GM18508 (cell line): Measurements from ENCODE around the gene HS6ST1.

ENCODE experiments used
- ATAC-seq: cut with Tn5 transposase; IDR thresholded peaks from one replicate; pipeline ENCODE4 v1.9.1; 2021; ENCODE audit warnings: moderate number of reproducible peaks; ENCODE audit not compliant: insufficient read depth, unreplicated experiment

HS6ST1 gene

GRCh38 chr2:128301021-128301420 lies 17.6 kb downstream of the HS6ST1 start:
- ATAC-seq = no peak

GRCh38 chr2:128300151-128301020 lies 18.3 kb downstream of the HS6ST1 start:
- no peak for ATAC-seq

GRCh38 chr2:128299628-128300027 lies 19.0 kb downstream of the HS6ST1 start:
- no peak for ATAC-seq

- ATAC-seq = no peak
Observed at GRCh38 chr2:128298846-128299507, 19.7 kb downstream of the HS6ST1 start.

GRCh38 chr2:128298286-128298685 lies 20.4 kb downstream of the HS6ST1 start:
- no peak for ATAC-seq

GRCh38 chr2:128293870-128294455 lies 24.7 kb downstream of the HS6ST1 start:
- ATAC-seq = no peak

- ATAC-seq = no peak
Observed at GRCh38 chr2:128293426-128293755, 25.3 kb downstream of the HS6ST1 start.

GRCh38 chr2:128292599-128293425 lies 25.9 kb downstream of the HS6ST1 start:
- ATAC-seq = no peak

- no peak for ATAC-seq
Observed at GRCh38 chr2:128291844-128292598, 26.6 kb downstream of the HS6ST1 start.

GRCh38 chr2:128291161-128291843 lies 27.4 kb downstream of the HS6ST1 start:
- ATAC-seq = no peak

GRCh38 chr2:128290356-128290755 lies 28.3 kb downstream of the HS6ST1 start:
- no peak for ATAC-seq

GRCh38 chr2:128289439-128289838 lies 29.2 kb downstream of the HS6ST1 start:
- ATAC-seq = no peak

GRCh38 chr2:128288781-128289180 lies 29.9 kb downstream of the HS6ST1 start:
- ATAC-seq = no peak

GRCh38 chr2:128287780-128288735 lies 30.6 kb downstream of the HS6ST1 start:
- no peak for ATAC-seq

- ATAC-seq = no peak
Observed at GRCh38 chr2:128286905-128287779, 31.5 kb downstream of the HS6ST1 start.

- no peak for ATAC-seq
Observed at GRCh38 chr2:128286011-128286721, 32.5 kb downstream of the HS6ST1 start.
